ENCODE data around the gene TMPRSS9. TPM values are rescaled to one million over a fixed set of nuclear protein-coding genes. Genes with fewer than 3 reads are reported as not detected.
A peak's percentile ranks its signal among the peaks of the same experiment; 100 is the strongest.
"Not testable (repeated sequence)": the region's sequence is repeated elsewhere in the genome, so short reads cannot be mapped to it uniquely, and the experiment has no call there.

The TMPRSS9 gene
- total RNA-seq, 1 donor from 2014 or later, result not detected

- peak; percentile 93 for DNase-seq (ENCODE audit: low read depth)
- no peaks in the 10 kb centered on the region for H3K27me3 ChIP-seq (ENCODE audit: control insufficient read depth, insufficient read depth, low read length)
Observed at GRCh38 chr19:2469102-2469914, 109.2 kb downstream of the TMPRSS9 start.

DNA sequence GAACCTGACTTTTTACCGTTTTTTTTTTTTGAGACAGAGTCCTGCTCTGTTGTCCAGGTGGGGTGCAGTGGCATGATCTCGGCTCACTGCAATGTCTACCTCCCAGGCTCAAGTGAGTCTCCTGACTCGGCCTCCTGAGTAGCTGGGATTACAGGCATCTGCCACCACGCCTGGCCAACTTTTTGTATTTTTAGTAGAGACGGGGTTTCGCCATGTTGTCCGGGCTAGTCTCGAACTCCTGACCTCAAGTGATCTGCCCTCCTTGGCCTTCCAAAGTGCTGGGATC lies 109.8 kb downstream of the TMPRSS9 start:
- not testable (repeated sequence) for DNase-seq (ENCODE audit: low read depth); H3K36me3 ChIP-seq (ENCODE audit: control insufficient read depth, insufficient read depth, low read length); H3K4me3 ChIP-seq (ENCODE audit: low read depth, low read length); H3K27me3 ChIP-seq (ENCODE audit: control insufficient read depth, insufficient read depth, low read length)

More at GRCh38 chr19:2469102-2469914, 109.2 kb downstream of the TMPRSS9 start:
- H3K36me3 ChIP-seq (ENCODE audit: control insufficient read depth, insufficient read depth, low read length), result no peaks in the 10 kb centered on the region
- H3K4me3 ChIP-seq (ENCODE audit: low read depth, low read length), result no peak overlapping the region
- no peak for TF ChIP-seq CTCF (IDR thresholded peaks at IDR 0.05; ENCODE audit: insufficient read depth, low read length, poor library complexity, severe bottlenecking)

DNA sequence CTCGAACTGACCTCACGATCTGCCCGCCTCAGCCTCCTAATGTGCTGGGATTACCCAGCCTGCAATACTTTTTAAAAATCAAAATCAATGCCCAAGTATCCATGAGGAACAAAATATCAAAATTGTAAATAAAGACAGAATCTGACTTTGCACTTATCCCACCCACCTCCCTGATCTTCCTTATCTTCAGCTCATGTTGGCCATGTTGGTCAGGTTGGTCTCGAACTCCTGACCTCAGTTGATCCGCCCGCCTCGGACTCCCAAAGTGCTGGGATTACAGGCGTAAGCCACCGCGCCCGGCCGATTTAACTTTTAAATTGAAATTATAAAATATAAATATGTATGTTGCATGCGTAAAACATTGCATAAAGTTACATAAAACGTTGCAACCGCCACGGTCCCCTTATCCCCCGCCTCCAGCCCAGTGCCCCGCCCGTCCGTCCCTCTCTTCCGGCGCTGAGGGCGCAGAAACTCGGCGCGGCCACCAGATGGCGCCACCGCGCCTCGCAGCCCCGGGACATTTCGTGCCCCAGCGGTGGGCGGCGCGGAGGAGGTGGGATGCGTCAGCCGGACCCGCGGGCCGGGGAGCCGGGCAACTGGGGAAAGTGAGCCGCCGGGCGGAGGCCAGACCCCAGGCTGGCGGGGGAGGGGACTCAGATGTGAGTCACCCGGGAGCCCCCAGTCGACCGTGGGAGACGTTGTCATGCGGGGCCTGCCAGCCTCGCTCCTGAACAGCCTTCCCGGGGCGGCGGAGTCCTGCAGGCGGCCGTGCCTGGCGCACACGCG lies 114.4 kb downstream of the TMPRSS9 start:
- TF ChIP-seq CTCF (IDR thresholded peaks at IDR 0.05; ENCODE audit: insufficient read depth, low read length, poor library complexity, severe bottlenecking), result peak; percentile 75
- Histone ChIP-seq H3K27me3 (ENCODE audit: control insufficient read depth, insufficient read depth, low read length) (no peaks in the 10 kb centered on the region), H3K4me3 (ENCODE audit: low read depth, low read length) (peak overlapping the region; percentile 23), H3K36me3 (ENCODE audit: control insufficient read depth, insufficient read depth, low read length) (no peaks in the 10 kb centered on the region)
- no peak for DNase-seq (ENCODE audit: low read depth)

DNA sequence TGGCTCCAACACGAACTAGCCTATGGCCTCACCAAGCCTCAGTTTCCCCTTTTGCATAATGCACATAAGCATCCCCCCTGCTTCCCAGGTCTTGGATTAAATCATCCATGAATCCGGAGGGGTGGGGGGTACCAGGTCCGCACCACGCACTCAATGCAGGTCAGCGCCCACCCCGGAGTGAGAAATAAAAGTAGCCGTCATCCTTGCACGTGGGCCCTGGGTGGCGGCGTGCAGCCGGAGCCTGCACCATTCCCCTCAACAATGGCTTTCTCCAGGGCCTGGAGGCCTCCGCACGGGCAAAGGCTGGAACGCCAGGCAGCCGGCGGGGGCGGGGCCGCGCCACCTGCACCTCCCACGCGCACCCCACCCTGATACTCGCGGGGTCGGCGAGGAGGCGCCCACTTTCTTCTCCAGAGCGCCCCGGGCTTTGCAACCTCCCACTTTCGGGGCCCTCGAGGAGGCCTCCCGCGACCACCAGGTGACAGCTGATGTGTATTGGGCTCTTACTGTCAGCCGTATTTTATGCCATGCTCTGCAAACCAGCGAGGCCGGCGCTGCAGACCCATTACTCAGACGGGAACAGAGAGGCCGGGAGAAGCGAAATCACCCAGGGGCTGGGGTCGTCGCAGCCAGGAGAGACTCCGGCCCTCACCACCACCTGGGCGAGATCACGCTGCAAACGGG lies 115.1 kb downstream of the TMPRSS9 start:
- DNase-seq (ENCODE audit: low read depth), result no peak
- Histone ChIP-seq H3K4me3 (ENCODE audit: low read depth, low read length) (peak overlapping the region; percentile 23), H3K27me3 (ENCODE audit: control insufficient read depth, insufficient read depth, low read length) (no peaks in the 10 kb centered on the region), H3K36me3 (ENCODE audit: control insufficient read depth, insufficient read depth, low read length) (no peaks in the 10 kb centered on the region)
- TF ChIP-seq CTCF (IDR thresholded peaks at IDR 0.05; ENCODE audit: insufficient read depth, low read length, poor library complexity, severe bottlenecking), result no peak

Other genes with a start within 250 kb of the TMPRSS9 start
- gene AP3D1, start 208.7 kb upstream of the TMPRSS9 start, total RNA-seq, result 178 and 194 TPM in 2 replicates
- gene DOT1L, start 196.3 kb upstream of the TMPRSS9 start, total RNA-seq, result 12.0 and 15.7 TPM in 2 replicates
- gene PLEKHJ1, start 123.9 kb upstream of the TMPRSS9 start, total RNA-seq, result 104 TPM in 2 replicates
- gene SF3A2, start 123.4 kb upstream of the TMPRSS9 start, total RNA-seq, result 72.4 and 75.4 TPM in 2 replicates
- 0.89 TPM in 1 of 2 replicates, not detected in the other for gene AMH, start 110.9 kb upstream of the TMPRSS9 start, total RNA-seq
- 2.2 and 2.5 TPM in 2 replicates for gene JSRP1, start 103.8 kb upstream of the TMPRSS9 start, total RNA-seq
- gene PEAK3, start 78.1 kb upstream of the TMPRSS9 start, total RNA-seq, result not detected in 2 replicates
- not detected in 2 replicates for gene LINGO3, start 52.1 kb upstream of the TMPRSS9 start, total RNA-seq
- gene LSM7, start 31.7 kb upstream of the TMPRSS9 start, total RNA-seq, result 140 and 144 TPM in 2 replicates
- 36.1 and 39.0 TPM in 2 replicates for gene SPPL2B, start 31.6 kb upstream of the TMPRSS9 start, total RNA-seq
- 70.1 and 73.9 TPM in 2 replicates for gene TIMM13, start 67.3 kb downstream of the TMPRSS9 start, total RNA-seq
- 72.9 and 73.4 TPM in 2 replicates for gene LMNB2, start 96.7 kb downstream of the TMPRSS9 start, total RNA-seq
- 99.6 and 106 TPM in 2 replicates for gene GADD45B, start 115.9 kb downstream of the TMPRSS9 start, total RNA-seq